Lung (tissue), 12 donors: Measurements from ENCODE around the gene CAD. TPM values are rescaled to one million over a fixed set of nuclear protein-coding genes. Genes with fewer than 3 reads are reported as not detected.

Source experiments
- ATAC-seq: fragments of 200-7000 bp; cut with Tn5 transposase; one replicate; pipeline ENCODE4 v1.9.1; 2020; ENCODE audit warnings: moderate number of reproducible peaks; ENCODE audit not compliant: insufficient read depth, low FRiP score
- DNase-seq, 3 donors: peaks; one replicate each; pipeline ENCODE4 v3.0.0-alpha.2; 2013 to 2017
- H3K27ac ChIP-seq, 2 donors: one replicate each; pipeline ENCODE4 v1.5.1; 2013; ENCODE audit warnings: mild to moderate bottlenecking in 2 of 2, moderate library complexity in 2 of 2, control low read depth in 1 of 2, inconsistent platforms in 1 of 2, low read depth in 1 of 2, low read length in 1 of 2
- H3K27me3 ChIP-seq, 3 donors: one replicate each; pipeline ENCODE4 v1.5.1; 2013; ENCODE audit warnings: low read length in 2 of 3; ENCODE audit not compliant: control insufficient read depth in 3 of 3, insufficient read depth in 3 of 3
- H3K36me3 ChIP-seq, 4 donors: one replicate each; pipeline ENCODE4 v1.5.1; 2013; ENCODE audit warnings: low read length in 4 of 4, mild to moderate bottlenecking in 1 of 4, moderate library complexity in 1 of 4; ENCODE audit not compliant: control insufficient read depth in 4 of 4, insufficient read depth in 4 of 4
- H3K4me1 ChIP-seq, 5 donors: one replicate each; pipeline ENCODE4 v1.5.1; 2013; ENCODE audit warnings: low read length in 5 of 5, mild to moderate bottlenecking in 2 of 5, moderate library complexity in 1 of 5; ENCODE audit not compliant: control insufficient read depth in 5 of 5, insufficient read depth in 5 of 5
- H3K4me3 ChIP-seq: one replicate; pipeline ENCODE4 v1.5.1; 2013; ENCODE audit warnings: mild to moderate bottlenecking, control low read depth, moderate library complexity
- H3K9ac ChIP-seq, 2 donors: one replicate each; pipeline ENCODE4 v1.5.1; 2013; ENCODE audit warnings: low read length in 2 of 2, control low read depth in 1 of 2; ENCODE audit not compliant: insufficient read depth in 1 of 2
- H3K9me3 ChIP-seq, 4 donors: one replicate each; pipeline ENCODE4 v1.5.1; 2013; ENCODE audit warnings: low read length in 3 of 4, mild to moderate bottlenecking in 1 of 4, moderate library complexity in 1 of 4; ENCODE audit not compliant: control insufficient read depth in 4 of 4, insufficient read depth in 3 of 4
- CTCF ChIP-seq: IDR thresholded peaks from 2 replicates; pipeline ENCODE4 v1.5.1; 2012; ENCODE audit warnings: mild to moderate bottlenecking; ENCODE audit errors: control extremely low read depth, extremely low read depth
- WGBS, 2 donors: extraction: QIAGEN DNeasy Blood & Tissue Kit; methylation state at CpG; one replicate each; pipeline ENCODE4 v1.1.7; 2013; 5-methylcytosine and 5-hydroxymethylcytosine counted together
- polyA plus RNA-seq, 2 donors: library from polyadenylated mRNA; stranded (reverse); fragments of 200-250 nt; gene quantifications; one replicate each; pipeline ENCODE4 v1.2.1, GENCODE V29; 2013
- total RNA-seq, 2 donors: library from RNA; depleted of rRNA in 1 of 2; stranded (reverse); fragments of >200 nt in 1 of 2; gene quantifications; one replicate each; pipeline ENCODE4 v1.2.1, GENCODE V29; 2014 to 2021
- donor health status: control.
- donor health status: control.
- donor health status: Bipolar disorder and iron deficiency.
- donor health status: healthy.
- donor health status: DM: yes; HTN: yes; CAD: no.

Gene CAD
- total and polyA plus RNA-seq, 4 donors = 10.9 to 42.0 (median 18.9) TPM

- H3K9ac ChIP-seq = no peak overlapping the region
- H3K27ac ChIP-seq = no peak overlapping the region
- ATAC-seq (no peak), DNase-seq (no peak)
- TF ChIP-seq CTCF = no peak
- H3K9me3 ChIP-seq = no peaks in the 10 kb centered on the region
- H3K4me3 ChIP-seq = no peak overlapping the region
- 81 to 90% methylated on average over 13 of the region's 13 CpGs for WGBS, 2 donors
- peaks cover 0 to 20% (median 5%) of the 10 kb centered on the region in 3 donors for H3K27me3 ChIP-seq
- H3K4me1 ChIP-seq = no peaks in the 10 kb centered on the region
- H3K36me3 ChIP-seq = no peaks in the 10 kb centered on the region
These were observed 34.6 kb downstream of the CAD start for GRCh38 chr2:27251766-27252165.

GRCh38 chr2:27255187-27255586, 38.0 kb downstream of the CAD start:
- no peak overlapping the region for H3K9ac ChIP-seq
- H3K27me3 ChIP-seq = peaks cover 0 to 38% (median 12%) of the 10 kb centered on the region in 3 donors
- no peaks in the 10 kb centered on the region for H3K9me3 ChIP-seq
- DNase-seq (no peak), ATAC-seq (no peak)
- no peak for TF ChIP-seq CTCF
- WGBS, 2 donors = 45 to 50% methylated on average over 13 of the region's 13 CpGs
- no peak overlapping the region for H3K27ac ChIP-seq
- no peaks in the 10 kb centered on the region for H3K36me3 ChIP-seq
- no peak overlapping the region for H3K4me3 ChIP-seq
- no peaks in the 10 kb centered on the region for H3K4me1 ChIP-seq

- WGBS, 2 donors = 34 to 82% methylated on average over 1 of the region's 1 CpG
- Histone ChIP-seq H3K36me3 (no peaks in the 10 kb centered on the region), H3K9ac (no peak overlapping the region), H3K4me3 (no peak overlapping the region), H3K9me3 (no peaks in the 10 kb centered on the region), H3K4me1 (no peaks in the 10 kb centered on the region), H3K27ac (no peak overlapping the region), H3K27me3 (peaks cover 0 to 43% (median 17%) of the 10 kb centered on the region in 3 donors)
- TF ChIP-seq CTCF = no peak
- no peak for ATAC-seq
- DNase-seq = no peak
These were observed 38.5 kb downstream of the CAD start for GRCh38 chr2:27255660-27256059.

GRCh38 chr2:27256855-27257454, 39.8 kb downstream of the CAD start:
- Histone ChIP-seq H3K4me3 (no peak overlapping the region), H3K9ac (no peak overlapping the region), H3K4me1 (peaks cover 0 to 1% (median 0%) of the 10 kb centered on the region in 5 donors), H3K9me3 (no peaks in the 10 kb centered on the region), H3K27me3 (peaks cover 0 to 56% (median 25%) of the 10 kb centered on the region in 3 donors), H3K27ac (no peak overlapping the region), H3K36me3 (no peaks in the 10 kb centered on the region)
- DNase-seq = no peak
- no peak for TF ChIP-seq CTCF
- WGBS, 2 donors = 77 to 81% methylated on average over 7 of the region's 7 CpGs
- no peak for ATAC-seq
